Measurements from ENCODE around the gene TESK2.
"Not testable (repeated sequence)": the region's sequence is repeated elsewhere in the genome, so short reads cannot be mapped to it uniquely, and the experiment has no call there.

Gene TESK2

DNA sequence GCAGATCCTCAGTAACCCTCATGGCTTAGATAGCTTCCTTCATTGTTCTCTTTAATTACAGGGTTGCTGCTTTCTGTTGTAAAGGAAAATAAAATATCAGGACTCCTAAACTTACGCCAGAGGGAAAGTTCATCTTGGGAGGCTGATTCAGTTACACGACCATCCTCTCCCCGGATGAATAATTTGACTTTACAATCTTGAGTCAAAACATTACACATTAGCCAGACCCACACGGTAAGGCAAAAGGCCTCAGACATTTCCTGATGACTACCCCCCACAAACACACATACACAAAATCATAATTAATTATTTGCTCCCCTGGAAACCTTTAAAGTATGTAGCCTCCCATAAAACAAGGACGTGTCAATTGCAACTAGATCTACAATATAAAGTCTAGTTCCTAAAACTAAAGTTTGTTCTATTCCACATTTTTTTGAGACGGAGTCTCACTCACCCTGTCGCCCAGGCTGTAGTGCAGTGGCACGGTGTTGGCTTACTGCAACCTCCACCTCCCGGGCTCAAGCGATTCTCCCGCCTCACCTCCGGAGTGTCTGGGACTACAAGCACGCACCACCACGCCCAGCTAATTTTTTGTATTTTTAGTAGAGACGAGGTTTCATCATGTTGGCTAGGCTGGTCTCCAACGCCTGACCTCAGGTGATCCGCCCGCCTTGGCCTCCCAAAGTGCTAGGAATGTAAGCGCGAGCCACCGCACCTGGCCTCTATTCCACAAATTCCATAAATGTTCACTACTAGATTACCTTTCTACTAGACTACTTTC, 31.6 kb upstream of the TESK2 start:
- DNase-seq (ENCODE audit: extremely low read depth, low read depth): no peak
- TF ChIP-seq, protein P1, sequence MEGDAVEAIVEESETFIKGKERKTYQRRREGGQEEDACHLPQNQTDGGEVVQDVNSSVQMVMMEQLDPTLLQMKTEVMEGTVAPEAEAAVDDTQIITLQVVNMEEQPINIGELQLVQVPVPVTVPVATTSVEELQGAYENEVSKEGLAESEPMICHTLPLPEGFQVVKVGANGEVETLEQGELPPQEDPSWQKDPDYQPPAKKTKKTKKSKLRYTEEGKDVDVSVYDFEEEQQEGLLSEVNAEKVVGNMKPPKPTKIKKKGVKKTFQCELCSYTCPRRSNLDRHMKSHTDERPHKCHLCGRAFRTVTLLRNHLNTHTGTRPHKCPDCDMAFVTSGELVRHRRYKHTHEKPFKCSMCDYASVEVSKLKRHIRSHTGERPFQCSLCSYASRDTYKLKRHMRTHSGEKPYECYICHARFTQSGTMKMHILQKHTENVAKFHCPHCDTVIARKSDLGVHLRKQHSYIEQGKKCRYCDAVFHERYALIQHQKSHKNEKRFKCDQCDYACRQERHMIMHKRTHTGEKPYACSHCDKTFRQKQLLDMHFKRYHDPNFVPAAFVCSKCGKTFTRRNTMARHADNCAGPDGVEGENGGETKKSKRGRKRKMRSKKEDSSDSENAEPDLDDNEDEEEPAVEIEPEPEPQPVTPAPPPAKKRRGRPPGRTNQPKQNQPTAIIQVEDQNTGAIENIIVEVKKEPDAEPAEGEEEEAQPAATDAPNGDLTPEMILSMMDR (IDR thresholded peaks at IDR 0.05; ENCODE audit: low read depth, low read length): no peak

- TF ChIP-seq, protein P1 (IDR thresholded peaks at IDR 0.05; ENCODE audit: low read depth, low read length): peak; percentile 11
- DNase-seq (ENCODE audit: extremely low read depth, low read depth): peak; percentile 92
Measured at GRCh38 chr1:45521413-45522323, 30.7 kb upstream of the TESK2 start, which contains the start of gene PRDX1. TSS of gene PRDX1 (minus strand) at chr1:45521884. CDS start at chr1:45519043, 2,841 bp downstream.

GRCh38 chr1:45519774-45520173, 28.8 kb upstream of the TESK2 start:
- DNase-seq (ENCODE audit: extremely low read depth, low read depth): not testable (repeated sequence)

- DNase-seq (ENCODE audit: extremely low read depth, low read depth): no peak
Measured at GRCh38 chr1:45518910-45519309, 27.9 kb upstream of the TESK2 start.

DNA sequence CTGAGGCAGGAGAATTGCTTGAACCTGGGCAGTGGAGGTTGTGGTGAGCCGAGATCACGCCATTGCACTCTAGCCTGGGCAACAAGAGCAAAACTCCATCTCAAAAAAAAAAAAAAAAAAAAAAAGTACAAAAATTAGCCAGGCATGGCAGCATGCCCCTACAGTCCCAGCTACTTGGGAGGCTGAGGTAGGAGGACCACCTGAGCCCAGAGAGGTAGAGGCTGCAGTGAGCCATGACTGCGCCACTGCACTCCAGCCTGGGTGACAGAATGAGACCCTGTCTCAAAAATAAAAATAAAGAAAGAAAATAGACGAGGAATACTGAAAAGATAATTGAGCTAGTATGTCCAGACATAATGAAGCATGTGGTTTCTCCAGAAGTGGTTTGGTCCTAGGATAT, 27.4 kb upstream of the TESK2 start:
- DNase-seq (ENCODE audit: extremely low read depth, low read depth): not testable (repeated sequence)

More at GRCh38 chr1:45518910-45519309, 27.9 kb upstream of the TESK2 start:
- TF ChIP-seq, protein P1 (IDR thresholded peaks at IDR 0.05; ENCODE audit: low read depth, low read length): no peak

DNA sequence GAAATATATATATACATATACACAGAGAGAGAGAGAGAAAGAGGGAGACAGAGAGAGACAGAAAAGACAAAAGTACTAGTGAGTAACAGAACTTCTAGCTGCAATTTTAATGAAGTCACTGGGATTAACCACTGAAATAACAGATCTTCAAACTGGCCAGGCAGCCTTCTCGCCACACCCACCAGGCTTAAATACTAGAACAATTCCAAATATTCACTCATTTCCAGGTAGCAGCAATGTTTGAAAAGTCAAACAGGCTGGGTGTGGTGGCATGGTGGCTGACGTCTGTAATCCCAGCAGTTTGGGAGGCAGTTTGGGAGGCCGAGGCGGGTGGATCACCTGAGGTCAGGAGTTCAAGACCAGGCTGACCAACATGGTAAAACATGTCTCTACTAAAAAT, 25.5 kb upstream of the TESK2 start:
- DNase-seq (ENCODE audit: extremely low read depth, low read depth): no peak
- TF ChIP-seq, protein P1 (IDR thresholded peaks at IDR 0.05; ENCODE audit: low read depth, low read length): no peak

DNA sequence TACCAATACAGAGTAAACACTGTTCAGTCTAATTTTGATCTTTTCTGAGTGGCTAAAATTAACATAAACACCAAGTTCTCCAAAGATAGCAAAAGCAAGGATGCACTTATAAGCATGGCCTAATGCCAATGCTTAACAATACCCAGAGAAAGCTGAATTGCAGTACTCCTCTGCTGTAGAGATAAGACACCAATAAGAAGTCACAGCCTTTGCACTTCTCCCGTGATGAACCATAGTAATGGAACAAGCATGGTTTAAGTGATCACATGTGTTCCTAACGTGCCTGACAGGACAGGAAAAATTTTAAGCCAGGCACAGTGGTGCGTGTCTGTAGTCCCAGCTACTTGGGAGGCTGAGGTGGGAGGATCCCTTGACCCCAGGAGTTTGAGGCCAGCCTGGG, 25.1 kb upstream of the TESK2 start:
- TF ChIP-seq, protein P1 (IDR thresholded peaks at IDR 0.05; ENCODE audit: low read depth, low read length): no peak
- DNase-seq (ENCODE audit: extremely low read depth, low read depth): no peak

- not testable (repeated sequence) for DNase-seq (ENCODE audit: extremely low read depth, low read depth)
Measured at GRCh38 chr1:45513532-45514260, 22.7 kb upstream of the TESK2 start.

All from AG09319 (cell line).